Measurements from ENCODE around the gene TSACC.

Gene TSACC

GRCh38 chr1:156293098-156293434, 45.3 kb upstream of the TSACC start:
- Histone ChIP-seq H3K4me2 (ENCODE audit: low read depth, low read length) (no peak overlapping the region), H3K9me3 (replicated peaks; ENCODE audit: insufficient read depth, low read length) (no peaks in the 10 kb centered on the region), H3K36me3 (replicated peaks; ENCODE audit: insufficient read depth, low read length) (no peaks in the 10 kb centered on the region), H2AFZ (ENCODE audit: low read length) (no peak overlapping the region), H3K27ac (ENCODE audit: low read length) (no peak overlapping the region), H3K79me2 (ENCODE audit: low read length) (peaks cover 9% of the 10 kb centered on the region), H3K9ac (ENCODE audit: low read length) (no peak overlapping the region), H3K4me1 (ENCODE audit: low read length) (peaks cover 10% of the 10 kb centered on the region; the same call in 1 of the 2 replicates), H4K20me1 (ENCODE audit: insufficient read depth, low read length) (no peaks in the 10 kb centered on the region), H3K4me3 (ENCODE audit: low read length) (no peak overlapping the region), H3K27me3 (replicated peaks; ENCODE audit: insufficient read depth, low read length) (no peaks in the 10 kb centered on the region), H3F3A (ENCODE audit: insufficient read depth, low read length) (no peaks in the 10 kb centered on the region), H3K9me2 (replicated peaks; ENCODE audit: insufficient read depth, low read length) (no peaks in the 10 kb centered on the region)
- DNase-seq: peak; percentile 4
- no peak for TF ChIP-seq EZH2phosphoT487 (IDR thresholded peaks at IDR 0.05; ENCODE audit: low read length)
- no peak for TF ChIP-seq EZH2 (optimal IDR thresholded peaks at IDR 0.05; ENCODE audit: low read depth, low read length)

- Histone ChIP-seq H3K4me3 (ENCODE audit: low read length) (no peak overlapping the region), H3K9ac (ENCODE audit: low read length) (no peak overlapping the region), H4K20me1 (ENCODE audit: insufficient read depth, low read length) (no peaks in the 10 kb centered on the region), H3K79me2 (ENCODE audit: low read length) (peaks cover 9% of the 10 kb centered on the region), H3K36me3 (replicated peaks; ENCODE audit: insufficient read depth, low read length) (no peaks in the 10 kb centered on the region), H2AFZ (ENCODE audit: low read length) (no peak overlapping the region), H3K9me2 (replicated peaks; ENCODE audit: insufficient read depth, low read length) (no peaks in the 10 kb centered on the region), H3K4me2 (ENCODE audit: low read depth, low read length) (no peak overlapping the region), H3K27ac (ENCODE audit: low read length) (no peak overlapping the region), H3F3A (ENCODE audit: insufficient read depth, low read length) (no peaks in the 10 kb centered on the region), H3K9me3 (replicated peaks; ENCODE audit: insufficient read depth, low read length) (no peaks in the 10 kb centered on the region), H3K27me3 (replicated peaks; ENCODE audit: insufficient read depth, low read length) (no peaks in the 10 kb centered on the region), H3K4me1 (ENCODE audit: low read length) (peaks cover 10% of the 10 kb centered on the region; the same call in 1 of the 2 replicates)
- DNase-seq: peak; percentile 4
- TF ChIP-seq CTCF (IDR thresholded peaks at IDR 0.05; ENCODE audit: low read length): no peak
- TF ChIP-seq EZH2 (optimal IDR thresholded peaks at IDR 0.05; ENCODE audit: low read depth, low read length): no peak
- no peak for TF ChIP-seq EZH2phosphoT487 (IDR thresholded peaks at IDR 0.05; ENCODE audit: low read length)
Measured at GRCh38 chr1:156293895-156294294, 44.4 kb upstream of the TSACC start.

GRCh38 chr1:156295391-156295947, 42.9 kb upstream of the TSACC start, which contains the start of gene GLMP:
Gene GLMP (minus strand): TSS chr1:156295679. CDS start chr1:156295645, 34 bp downstream.
- H3K36me3 ChIP-seq (replicated peaks; ENCODE audit: insufficient read depth, low read length): no peaks in the 10 kb centered on the region
- no peak within 1 kb of the TSS for H3K27ac ChIP-seq (ENCODE audit: low read length)
- H3K4me3 ChIP-seq (ENCODE audit: low read length): peak within 1 kb of the TSS; percentile 90
- peak within 1 kb of the TSS; percentile 97 for H2AFZ ChIP-seq (ENCODE audit: low read length)
- no peaks in the 10 kb centered on the region for H3F3A ChIP-seq (ENCODE audit: insufficient read depth, low read length)
- TF ChIP-seq CTCF (IDR thresholded peaks at IDR 0.05; ENCODE audit: low read length): no peak
- no peak for TF ChIP-seq EZH2phosphoT487 (IDR thresholded peaks at IDR 0.05; ENCODE audit: low read length)
- no peak for TF ChIP-seq EZH2 (optimal IDR thresholded peaks at IDR 0.05; ENCODE audit: low read depth, low read length)
- H3K9me3 ChIP-seq (replicated peaks; ENCODE audit: insufficient read depth, low read length): no peaks in the 10 kb centered on the region
- peaks cover 9% of the 10 kb centered on the region for H3K79me2 ChIP-seq (ENCODE audit: low read length)
- peak within 1 kb of the TSS; percentile 68 for H3K9ac ChIP-seq (ENCODE audit: low read length)
- H3K4me1 ChIP-seq (ENCODE audit: low read length): peaks cover 10% of the 10 kb centered on the region; the same call in 1 of the 2 replicates
- peak; percentile 77 for DNase-seq
- no peaks in the 10 kb centered on the region for H3K27me3 ChIP-seq (replicated peaks; ENCODE audit: insufficient read depth, low read length)
- no peaks in the 10 kb centered on the region for H3K9me2 ChIP-seq (replicated peaks; ENCODE audit: insufficient read depth, low read length)
- peak within 1 kb of the TSS; percentile 92 for H3K4me2 ChIP-seq (ENCODE audit: low read depth, low read length)
- H4K20me1 ChIP-seq (ENCODE audit: insufficient read depth, low read length): no peaks in the 10 kb centered on the region

GRCh38 chr1:156298852-156299357, 39.4 kb upstream of the TSACC start, which contains the start of gene VHLL:
Gene VHLL (minus strand): TSS chr1:156299307. CDS start chr1:156299189, 118 bp downstream.
- no peaks in the 10 kb centered on the region for H3K9me3 ChIP-seq (replicated peaks; ENCODE audit: insufficient read depth, low read length)
- H3K4me3 ChIP-seq (ENCODE audit: low read length): no peak within 1 kb of the TSS
- H3K36me3 ChIP-seq (replicated peaks; ENCODE audit: insufficient read depth, low read length): no peaks in the 10 kb centered on the region
- no peaks in the 10 kb centered on the region for H3K27me3 ChIP-seq (replicated peaks; ENCODE audit: insufficient read depth, low read length)
- DNase-seq: no peak
- peaks cover 9% of the 10 kb centered on the region for H3K79me2 ChIP-seq (ENCODE audit: low read length)
- peaks cover 10% of the 10 kb centered on the region; the same call in 1 of the 2 replicates for H3K4me1 ChIP-seq (ENCODE audit: low read length)
- no peak within 1 kb of the TSS for H2AFZ ChIP-seq (ENCODE audit: low read length)
- TF ChIP-seq EZH2 (optimal IDR thresholded peaks at IDR 0.05; ENCODE audit: low read depth, low read length): no peak
- no peak within 1 kb of the TSS for H3K27ac ChIP-seq (ENCODE audit: low read length)
- no peaks in the 10 kb centered on the region for H3F3A ChIP-seq (ENCODE audit: insufficient read depth, low read length)
- H3K9me2 ChIP-seq (replicated peaks; ENCODE audit: insufficient read depth, low read length): no peaks in the 10 kb centered on the region
- no peak within 1 kb of the TSS for H3K9ac ChIP-seq (ENCODE audit: low read length)
- no peak within 1 kb of the TSS for H3K4me2 ChIP-seq (ENCODE audit: low read depth, low read length)
- H4K20me1 ChIP-seq (ENCODE audit: insufficient read depth, low read length): no peaks in the 10 kb centered on the region
